ENCODE data around the gene CYTH1. TPM values are rescaled to one million over a fixed set of nuclear protein-coding genes. Genes with fewer than 3 reads are reported as not detected.

CYTH1 gene
- total and polyA plus RNA-seq, 3 donors from 2014 or later: 40.8 to 47.9 (median 42.2) TPM

- no peak overlapping the region for H3K27ac ChIP-seq
- no peaks in the 10 kb centered on the region for H3K27me3 ChIP-seq
- no peaks in the 10 kb centered on the region for H3K4me1 ChIP-seq
- WGBS, 2 donors: 93 to 94% methylated on average over 5 of the region's 5 CpGs
- intact Hi-C loops (cut with DNase I; ENCODE audit: low total_unique reads): no loop called here
- no peak for DNase-seq
- no peaks in the 10 kb centered on the region for H3K36me3 ChIP-seq (ENCODE audit: low read depth, missing control alignments)
- no peaks in the 10 kb centered on the region for H3K9me3 ChIP-seq
- TF ChIP-seq, protein P1, sequence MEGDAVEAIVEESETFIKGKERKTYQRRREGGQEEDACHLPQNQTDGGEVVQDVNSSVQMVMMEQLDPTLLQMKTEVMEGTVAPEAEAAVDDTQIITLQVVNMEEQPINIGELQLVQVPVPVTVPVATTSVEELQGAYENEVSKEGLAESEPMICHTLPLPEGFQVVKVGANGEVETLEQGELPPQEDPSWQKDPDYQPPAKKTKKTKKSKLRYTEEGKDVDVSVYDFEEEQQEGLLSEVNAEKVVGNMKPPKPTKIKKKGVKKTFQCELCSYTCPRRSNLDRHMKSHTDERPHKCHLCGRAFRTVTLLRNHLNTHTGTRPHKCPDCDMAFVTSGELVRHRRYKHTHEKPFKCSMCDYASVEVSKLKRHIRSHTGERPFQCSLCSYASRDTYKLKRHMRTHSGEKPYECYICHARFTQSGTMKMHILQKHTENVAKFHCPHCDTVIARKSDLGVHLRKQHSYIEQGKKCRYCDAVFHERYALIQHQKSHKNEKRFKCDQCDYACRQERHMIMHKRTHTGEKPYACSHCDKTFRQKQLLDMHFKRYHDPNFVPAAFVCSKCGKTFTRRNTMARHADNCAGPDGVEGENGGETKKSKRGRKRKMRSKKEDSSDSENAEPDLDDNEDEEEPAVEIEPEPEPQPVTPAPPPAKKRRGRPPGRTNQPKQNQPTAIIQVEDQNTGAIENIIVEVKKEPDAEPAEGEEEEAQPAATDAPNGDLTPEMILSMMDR (IDR thresholded peaks at IDR 0.05): no peak
- TF ChIP-seq POLR2A (IDR thresholded peaks at IDR 0.05): no peak
- no peak overlapping the region for H3K4me3 ChIP-seq
Observed at GRCh38 chr17:78826421-78826820, 44.3 kb upstream of the CYTH1 start.

DNA sequence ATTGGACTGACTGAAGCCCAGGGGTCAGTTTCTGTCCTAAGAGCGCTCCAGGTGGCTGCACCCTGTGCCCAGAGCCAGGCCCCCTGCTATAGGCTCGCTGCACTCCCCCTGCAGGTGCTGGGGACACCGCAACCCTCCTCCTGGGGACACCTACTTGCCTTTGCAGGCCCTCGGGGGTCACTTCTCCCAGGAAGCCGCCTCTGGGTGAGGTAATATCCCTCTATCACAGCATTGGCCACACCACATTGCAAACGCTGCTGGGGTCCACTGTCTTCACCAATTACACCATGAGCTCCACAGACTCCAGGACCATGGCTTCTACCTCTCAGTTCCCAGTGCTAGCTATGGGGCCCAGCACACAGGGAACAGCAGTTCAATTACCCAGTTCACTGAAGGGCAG is 43.6 kb upstream of the CYTH1 start:
- no peaks in the 10 kb centered on the region for H3K27me3 ChIP-seq
- no peak overlapping the region for H3K27ac ChIP-seq
- no peak for DNase-seq
- intact Hi-C loops (cut with DNase I; ENCODE audit: low total_unique reads): no loop called here
- no peak for TF ChIP-seq POLR2A (IDR thresholded peaks at IDR 0.05)
- TF ChIP-seq, protein P1 (IDR thresholded peaks at IDR 0.05): no peak
- no peaks in the 10 kb centered on the region for H3K4me1 ChIP-seq
- H3K9me3 ChIP-seq: no peaks in the 10 kb centered on the region
- WGBS, 2 donors: 88 to 96% methylated on average over 6 of the region's 6 CpGs
- H3K36me3 ChIP-seq (ENCODE audit: low read depth, missing control alignments): no peaks in the 10 kb centered on the region
- H3K4me3 ChIP-seq: no peak overlapping the region

- intact Hi-C loops (cut with DNase I; ENCODE audit: low total_unique reads): no loop called here
- no peak for TF ChIP-seq POLR2A (IDR thresholded peaks at IDR 0.05)
- TF ChIP-seq, protein P1 (IDR thresholded peaks at IDR 0.05): no peak
- 91% methylated on average over 7 of the region's 7 CpGs for WGBS, 2 donors
- no peaks in the 10 kb centered on the region for H3K27me3 ChIP-seq
- no peak overlapping the region for H3K4me3 ChIP-seq
- no peak for DNase-seq
- no peak overlapping the region for H3K27ac ChIP-seq
- H3K4me1 ChIP-seq: no peaks in the 10 kb centered on the region
- no peaks in the 10 kb centered on the region for H3K36me3 ChIP-seq (ENCODE audit: low read depth, missing control alignments)
- H3K9me3 ChIP-seq: no peaks in the 10 kb centered on the region
Observed at GRCh38 chr17:78824240-78824639, 42.2 kb upstream of the CYTH1 start.

DNA sequence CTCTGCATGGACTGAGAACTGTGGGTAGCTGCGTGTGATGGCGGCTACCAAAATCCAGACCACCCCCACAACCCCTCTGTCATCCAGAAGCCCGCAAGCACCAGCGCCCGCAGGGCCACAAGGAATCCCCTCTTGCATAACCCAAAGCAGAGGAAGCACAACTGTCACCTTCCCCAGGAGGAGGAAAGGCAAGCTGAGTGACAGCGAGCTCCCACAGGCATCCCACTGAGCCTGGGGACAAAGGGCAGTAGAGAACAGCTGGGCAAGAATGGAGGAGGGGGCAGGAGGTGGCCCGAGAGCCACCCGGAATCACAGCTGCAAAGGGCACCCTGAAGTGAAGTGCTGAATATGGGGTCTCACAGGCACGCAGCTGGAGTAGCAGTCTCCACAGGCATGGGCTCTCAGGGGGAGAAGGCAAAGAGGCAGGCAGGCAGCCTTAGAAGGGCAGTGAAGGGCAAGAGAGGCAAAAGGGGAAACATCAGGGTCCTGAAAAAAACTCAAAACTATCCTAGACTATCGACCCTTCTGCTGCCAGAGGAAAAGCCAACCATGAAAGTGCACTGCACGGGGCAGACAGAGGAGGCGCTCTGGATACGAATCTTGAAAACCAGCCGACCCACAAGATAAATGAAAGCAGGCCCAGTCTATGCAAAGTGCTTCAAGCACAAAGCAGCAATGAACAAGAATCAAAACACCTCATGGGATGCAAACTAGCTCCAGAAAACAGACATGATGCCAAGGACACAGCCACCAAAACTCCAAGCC is 41.4 kb upstream of the CYTH1 start:
- 93% methylated on average over 11 to 14 of the region's 14 CpGs for WGBS, 2 donors
- H3K9me3 ChIP-seq: no peaks in the 10 kb centered on the region
- no peaks in the 10 kb centered on the region for H3K27me3 ChIP-seq
- H3K36me3 ChIP-seq (ENCODE audit: low read depth, missing control alignments): no peaks in the 10 kb centered on the region
- DNase-seq: no peak
- H3K4me3 ChIP-seq: no peak overlapping the region
- no peaks in the 10 kb centered on the region for H3K4me1 ChIP-seq
- no peak for TF ChIP-seq POLR2A (IDR thresholded peaks at IDR 0.05)
- TF ChIP-seq, protein P1 (IDR thresholded peaks at IDR 0.05): no peak
- intact Hi-C loops (cut with DNase I; ENCODE audit: low total_unique reads): no loop called here
- no peak overlapping the region for H3K27ac ChIP-seq

DNA sequence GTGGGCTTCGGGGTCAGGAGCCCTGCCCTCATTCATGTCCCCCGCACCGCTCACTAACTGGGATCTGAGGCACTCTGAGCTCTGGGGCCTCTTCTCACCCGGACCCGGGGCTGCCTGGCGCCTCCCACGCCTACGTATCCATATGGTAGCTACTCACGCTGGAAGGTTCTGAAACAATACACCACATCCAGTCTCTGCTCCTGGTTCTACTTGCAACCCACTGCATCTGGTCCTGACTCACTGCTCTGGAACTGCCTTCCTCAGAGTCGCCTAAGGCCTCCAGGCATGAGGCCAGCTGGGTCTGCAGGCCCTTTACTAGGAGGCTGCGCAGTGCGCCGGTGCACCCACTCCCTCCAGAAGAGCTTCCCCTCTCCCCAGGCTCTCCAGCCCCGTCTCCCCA is 40.5 kb upstream of the CYTH1 start:
- Histone ChIP-seq H3K27ac (no peak overlapping the region), H3K4me3 (no peak overlapping the region), H3K27me3 (no peaks in the 10 kb centered on the region), H3K4me1 (no peaks in the 10 kb centered on the region), H3K36me3 (ENCODE audit: low read depth, missing control alignments) (no peaks in the 10 kb centered on the region), H3K9me3 (no peaks in the 10 kb centered on the region)
- 75 to 91% methylated on average over 13 to 14 of the region's 14 CpGs for WGBS, 2 donors
- intact Hi-C loops (cut with DNase I; ENCODE audit: low total_unique reads): no loop called here
- TF ChIP-seq POLR2A (IDR thresholded peaks at IDR 0.05): no peak
- TF ChIP-seq, protein P1 (IDR thresholded peaks at IDR 0.05): no peak
- no peak for DNase-seq

All from testis (tissue), 3 donors.